T-helper 2 cell (primary cell): Measurements from ENCODE around the gene NRP1.

ENCODE experiments used
- DNase-seq, 5 experiments: peaks; one replicate each; pipeline versions ENCODE4 v3.0.0 to v3.0.0-alpha.2; 2012 to 2022

The NRP1 gene

GRCh38 chr10:33204031-33204430 lies 130.4 kb downstream of the NRP1 start:
- no peak for DNase-seq

- DNase-seq: no peak
Observed at GRCh38 chr10:33201971-33202370, 132.5 kb downstream of the NRP1 start.

GRCh38 chr10:33201056-33201780 lies 133.2 kb downstream of the NRP1 start:
- no peak for DNase-seq

- DNase-seq: no peak
Observed at GRCh38 chr10:33199731-33200232, 134.7 kb downstream of the NRP1 start.

- DNase-seq: no peak
Observed at GRCh38 chr10:33198610-33199009, 135.9 kb downstream of the NRP1 start.

DNA sequence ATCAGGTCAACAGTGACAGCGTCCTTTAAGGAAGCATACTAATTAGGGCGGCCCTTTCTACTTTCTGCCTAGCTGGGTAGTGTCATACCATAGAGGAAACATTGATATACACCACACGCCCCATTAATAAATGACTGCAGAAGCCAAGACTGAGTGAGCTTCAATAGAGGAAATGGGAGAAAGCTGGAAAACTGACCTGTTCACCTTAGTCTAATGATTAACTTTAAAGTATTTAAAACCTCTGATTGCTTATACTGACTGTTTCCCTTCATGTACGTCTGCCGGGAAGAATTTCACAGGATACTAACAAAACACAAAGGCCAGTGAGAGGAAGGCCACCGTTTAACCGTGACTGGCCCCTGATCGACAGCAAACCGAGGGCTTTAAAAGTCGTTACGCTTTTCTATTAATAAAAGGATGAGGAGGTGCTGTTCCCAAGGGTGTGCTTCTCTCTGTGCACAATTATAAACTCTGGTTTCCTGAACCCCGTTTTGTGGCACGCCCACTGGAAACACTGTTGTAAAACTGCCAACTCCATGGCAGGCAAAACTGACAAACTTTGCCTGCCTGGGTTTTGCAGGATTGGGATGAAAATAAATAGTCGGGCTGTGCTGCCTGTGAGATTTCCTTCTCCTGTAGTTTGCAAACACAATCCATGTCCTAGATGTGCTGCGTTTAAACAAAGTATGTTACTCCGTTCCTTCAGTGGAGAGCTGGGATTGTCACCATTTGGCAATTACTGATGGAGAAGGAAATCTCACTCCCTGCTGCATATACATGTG lies 137.6 kb downstream of the NRP1 start:
- no peak for DNase-seq

GRCh38 chr10:33196377-33196706 lies 138.1 kb downstream of the NRP1 start:
- no peak for DNase-seq

DNA sequence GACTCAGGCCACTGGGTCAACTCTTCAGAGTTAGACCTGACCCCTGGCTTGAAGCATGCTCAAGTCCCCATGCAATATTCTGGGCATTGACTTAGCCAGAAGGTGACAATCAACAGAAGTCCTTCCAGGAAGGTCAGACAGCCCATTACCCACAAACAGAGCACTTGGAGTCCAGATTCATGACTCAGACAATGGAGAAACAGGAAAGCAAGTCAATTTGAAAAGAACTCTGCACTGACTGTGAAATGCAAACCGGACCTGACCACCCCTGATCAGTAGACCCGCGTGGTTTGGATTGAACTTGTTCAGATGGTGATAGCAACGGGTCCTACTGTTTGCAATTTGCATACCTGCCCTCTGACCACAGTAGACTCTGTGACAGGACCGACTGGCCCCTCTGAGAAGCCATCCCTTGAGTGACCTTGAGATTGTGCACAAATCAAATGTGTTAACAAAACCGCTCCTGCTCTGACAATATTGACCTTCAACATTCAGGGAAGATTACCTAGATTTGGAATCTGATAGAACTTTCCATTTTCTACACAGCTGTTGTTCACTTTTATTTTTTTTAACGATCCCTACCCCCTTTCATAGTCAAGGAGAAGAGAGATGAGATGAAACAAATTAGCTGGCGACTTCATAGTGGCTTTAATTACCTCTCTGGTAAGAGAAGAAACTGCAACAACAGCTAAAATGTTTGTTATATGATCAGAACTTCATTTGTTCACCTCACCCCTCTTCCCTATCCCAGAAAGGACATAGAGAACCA lies 138.7 kb downstream of the NRP1 start:
- no peak for DNase-seq

DNA sequence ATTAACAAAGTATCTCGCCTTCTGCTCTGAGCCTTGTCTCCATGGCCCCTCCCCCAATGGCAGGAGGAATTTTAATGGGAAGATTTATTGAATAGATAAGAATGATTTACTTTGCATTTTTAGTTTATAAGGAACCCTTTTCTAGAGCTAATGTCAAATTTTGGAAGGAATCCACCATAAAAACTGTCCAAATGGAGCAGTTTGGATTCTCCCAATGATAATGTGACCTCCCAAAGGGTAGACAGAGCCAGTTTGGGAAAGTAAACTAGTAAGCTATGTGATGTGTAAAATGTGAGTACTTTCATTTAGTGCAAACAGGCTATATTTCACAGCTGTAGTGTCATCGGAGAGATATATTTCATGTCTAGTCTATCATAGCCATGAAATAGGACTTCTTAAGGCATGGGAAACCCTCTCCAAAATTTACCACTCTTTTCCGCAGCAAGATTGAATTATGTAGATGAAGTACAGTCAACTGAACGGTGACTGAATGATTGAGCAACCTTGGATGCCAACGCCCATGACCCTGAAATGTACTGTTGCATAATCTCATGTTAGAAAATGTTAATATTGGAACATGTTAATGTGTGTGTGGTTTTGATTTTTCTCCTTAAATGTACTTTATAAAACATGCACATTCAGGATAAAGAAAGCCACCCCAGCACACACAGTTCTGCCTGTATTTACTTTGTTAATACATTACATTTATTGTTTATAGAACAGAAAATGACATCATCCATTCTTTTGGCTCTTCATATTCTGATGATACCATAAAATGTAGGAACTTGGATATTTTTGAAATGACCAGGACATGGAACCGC lies 140.6 kb downstream of the NRP1 start:
- DNase-seq: no peak

DNA sequence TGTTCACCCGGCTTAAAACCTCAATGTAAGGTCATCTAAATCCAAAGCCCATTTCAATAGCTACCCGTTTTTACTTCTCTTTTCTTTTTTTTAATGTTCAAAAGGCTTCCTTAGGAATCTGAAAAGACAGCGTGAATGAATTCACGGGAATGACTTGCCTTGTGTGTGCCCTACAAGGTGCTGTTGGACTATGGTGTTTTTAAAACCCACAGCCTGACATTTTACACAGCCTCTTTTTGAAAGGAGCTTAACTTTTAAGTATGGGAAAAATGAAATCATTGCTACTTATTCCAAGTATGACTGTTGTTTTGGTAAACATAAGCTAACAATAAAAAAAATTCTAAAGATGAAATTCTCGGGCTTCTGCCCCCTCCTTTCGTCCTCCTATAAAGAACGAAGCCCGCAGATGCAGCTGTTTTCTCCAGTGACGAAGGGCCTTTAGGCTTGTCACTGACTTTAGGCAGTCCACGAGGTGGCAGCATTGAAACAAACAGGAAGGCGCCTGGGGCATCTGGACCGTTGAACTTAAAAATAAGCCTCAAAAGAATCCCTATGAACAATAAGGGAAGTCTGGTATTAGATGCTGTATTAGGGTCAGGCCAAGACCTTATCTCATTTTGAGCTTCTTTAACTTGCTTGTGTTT lies 141.3 kb downstream of the NRP1 start:
- DNase-seq: peak; percentile 12 to 82 (median 52)

GRCh38 chr10:33192190-33192589 lies 142.3 kb downstream of the NRP1 start:
- DNase-seq: no peak

GRCh38 chr10:33190406-33190805 lies 144.1 kb downstream of the NRP1 start:
- DNase-seq: no peak

DNA sequence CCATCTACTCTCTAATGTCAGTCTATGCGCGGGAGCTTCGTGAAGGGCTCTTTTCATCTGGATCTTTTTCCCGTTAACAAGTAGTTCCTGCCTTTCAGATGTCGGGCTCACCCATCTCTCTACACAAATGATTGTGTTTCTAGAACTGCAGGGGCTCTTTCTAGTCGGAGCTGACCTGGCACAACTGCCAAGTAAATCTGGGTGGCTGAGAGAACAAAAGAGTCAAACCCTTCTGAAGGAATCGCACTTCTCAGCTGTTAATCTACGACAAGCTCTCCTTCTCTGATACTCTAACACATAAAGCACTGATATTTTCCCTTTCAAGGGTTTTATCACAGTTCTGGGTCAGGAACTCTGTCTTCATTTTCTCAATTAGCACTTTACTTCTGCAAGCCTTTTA lies 144.7 kb downstream of the NRP1 start:
- no peak for DNase-seq

GRCh38 chr10:33189363-33189762 lies 145.1 kb downstream of the NRP1 start:
- no peak for DNase-seq

DNA sequence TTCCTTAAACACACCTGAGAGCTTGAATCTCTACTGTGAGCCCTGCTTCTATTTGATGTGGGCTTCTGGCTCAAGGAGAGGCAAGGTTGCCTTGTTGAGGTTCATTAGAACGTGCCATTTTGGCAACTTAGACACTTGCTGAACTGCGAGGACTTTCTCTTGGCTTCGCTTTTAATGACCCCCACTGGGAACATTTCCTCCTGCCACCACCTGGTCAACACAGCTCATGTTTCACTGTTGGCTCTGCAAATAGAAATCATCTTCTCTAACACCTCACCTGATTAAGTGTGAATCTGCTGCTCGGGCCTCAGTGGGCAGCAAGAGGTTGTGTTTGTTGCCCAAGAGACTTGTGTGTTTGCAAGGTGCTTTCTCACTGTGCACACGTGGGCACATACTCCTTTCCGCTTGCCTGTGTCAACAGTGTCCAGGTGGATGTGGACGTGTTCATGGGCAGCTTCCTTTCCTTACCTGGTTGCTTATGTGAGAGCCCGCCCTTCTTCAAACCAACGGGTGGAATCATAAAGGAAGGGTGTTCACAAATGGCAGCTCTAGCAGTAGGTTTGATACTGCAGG lies 147.0 kb downstream of the NRP1 start:
- DNase-seq: no peak

GRCh38 chr10:33186150-33186549 lies 148.3 kb downstream of the NRP1 start:
- DNase-seq: no peak

DNA sequence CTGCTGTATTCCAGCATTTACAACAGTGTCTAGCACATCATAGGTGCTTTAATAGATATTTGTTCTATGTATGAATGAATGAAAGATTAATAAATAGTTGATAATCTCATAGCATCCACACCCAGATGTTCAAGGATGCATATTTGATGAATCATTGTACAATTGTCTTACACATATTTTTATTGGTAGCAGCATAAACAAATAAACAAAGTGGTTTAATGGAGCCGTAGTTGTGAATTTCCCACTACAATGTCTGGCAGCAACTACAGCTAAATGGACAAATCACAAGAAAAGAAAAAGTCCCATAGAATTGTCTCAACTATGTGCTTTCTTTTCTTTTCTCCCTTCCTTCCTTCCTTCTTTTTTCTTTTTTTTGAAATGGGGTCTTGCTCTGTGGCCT lies 150.8 kb downstream of the NRP1 start:
- DNase-seq: no peak

- DNase-seq: no peak
Observed at GRCh38 chr10:33180921-33181320, 153.5 kb downstream of the NRP1 start.

DNA sequence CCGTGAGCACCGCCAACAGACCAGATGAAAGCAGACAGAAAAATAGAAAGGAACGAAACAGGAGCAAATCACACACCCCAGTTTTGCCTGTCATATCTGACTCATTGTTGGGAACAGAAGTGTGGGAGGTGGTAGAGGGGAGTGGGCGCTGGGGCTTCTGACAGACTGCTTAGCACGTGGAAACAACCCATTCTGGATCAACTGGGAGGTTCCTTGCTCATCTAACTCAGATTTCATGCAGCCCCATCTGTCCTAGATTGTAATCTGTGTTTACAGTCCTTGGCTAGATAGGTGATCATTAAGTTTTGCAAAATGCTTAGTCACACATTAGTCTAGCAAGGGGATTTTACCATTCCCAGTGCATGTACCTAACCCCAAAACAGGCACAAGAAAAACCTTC lies 154.1 kb downstream of the NRP1 start:
- no peak for DNase-seq

- DNase-seq: no peak
Observed at GRCh38 chr10:33179067-33179466, 155.4 kb downstream of the NRP1 start.

DNA sequence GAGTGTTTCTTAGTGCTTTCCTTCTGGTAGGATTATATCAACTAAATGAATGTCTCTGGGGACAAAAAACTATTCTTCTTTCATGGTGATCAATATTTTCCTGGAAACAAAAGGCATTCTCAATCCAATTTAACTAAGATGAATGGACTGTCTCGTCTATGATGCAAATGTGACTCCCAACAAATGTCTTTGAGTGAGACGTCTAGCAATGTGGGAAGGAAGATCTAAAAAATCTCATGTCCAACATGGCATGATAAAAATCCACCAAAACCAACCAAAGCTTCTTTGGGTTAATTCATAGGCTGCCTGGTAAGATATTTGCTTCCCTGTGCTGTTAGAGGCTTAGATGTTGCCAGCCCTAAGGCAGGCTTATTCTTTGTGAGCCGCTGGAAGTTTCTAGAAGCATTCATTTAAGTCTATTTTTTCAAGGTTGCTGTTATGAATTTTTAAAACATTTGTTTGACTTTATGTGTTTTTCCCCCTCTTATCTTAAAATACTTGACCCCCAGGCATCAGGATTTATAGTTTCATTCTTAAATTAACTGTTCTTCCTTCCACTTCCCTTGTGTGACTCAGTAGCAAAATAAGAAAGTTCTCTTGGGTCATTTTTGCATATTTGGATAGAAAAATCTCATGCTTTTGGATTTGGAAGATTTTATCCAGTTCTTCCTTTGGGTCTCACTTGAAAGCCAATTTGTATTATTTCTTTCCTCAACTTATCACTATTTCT lies 156.3 kb downstream of the NRP1 start:
- DNase-seq: no peak
